SK-N-SH (cell line): ENCODE data around the gene STAT1. TPM values are rescaled to one million over a fixed set of nuclear protein-coding genes. Genes with fewer than 3 reads are reported as not detected.

ENCODE experiments used
- CTCF ChIA-PET: fragments of 300-600, 350-600 bp; formaldehyde crosslinking; extraction: SDS; loops from one replicate; lab custom pipeline; 2021; lab: Yijun Ruan, JAX
- POLR2A ChIA-PET: fragments of 350-600 bp; sonication (Branson Sonifier 250); formaldehyde crosslinking; extraction: SDS; loops from one replicate; lab custom pipeline; 2020; ENCODE audit warnings: antibody characterized with exemption, inconsistent platforms; lab: Yijun Ruan, JAX
- DNase-seq: peaks from one replicate; pipeline ENCODE4 v3.0.0; 2012
- H2AFZ ChIP-seq: fragments of 200-600 bp; sonication (generic); 2 replicates; pipeline ENCODE4 v1.8.1; 2016; ENCODE audit warnings: antibody characterized with exemption, mild to moderate bottlenecking, low read depth
- H3F3A ChIP-seq: fragments of 200-600 bp; sonication (generic); replicated peaks from 2 replicates; pipeline ENCODE3; 2016; ENCODE audit warnings: antibody characterized with exemption, mild to moderate bottlenecking; ENCODE audit not compliant: insufficient read depth
- H3K27ac ChIP-seq, 2 experiments: fragments of 200-500 bp in 1 of 2; fragments of 200-600 bp in 1 of 2; sonication (Bioruptor generic) in 1 of 2; sonication (generic), shearing (Covaris generic) in 1 of 2; 2 replicates each; pipeline versions ENCODE4 v1.5.1 to v1.6.1; 2014 to 2016; ENCODE audit warnings: low read depth in 2 of 2, inconsistent platforms in 1 of 2, low read length in 1 of 2, mild to moderate bottlenecking in 1 of 2, mixed read lengths in 1 of 2
- H3K27me3 ChIP-seq: fragments of 200-600 bp; sonication (generic), shearing (Covaris generic); 2 replicates; pipeline ENCODE4 v1.6.1; 2016; ENCODE audit warnings: mixed run types; ENCODE audit not compliant: insufficient read depth
- H3K36me3 ChIP-seq, 2 experiments: fragments of 200-500 bp in 1 of 2; fragments of 200-600 bp in 1 of 2; sonication (Bioruptor generic) in 1 of 2; sonication (generic) in 1 of 2; replicated peaks in 1 of 2; 2 replicates each; pipeline versions ENCODE3 to v1.5.1; 2014 to 2016; ENCODE audit warnings: low read length in 1 of 2, mild to moderate bottlenecking in 1 of 2; ENCODE audit not compliant: insufficient read depth in 2 of 2, control insufficient read depth in 1 of 2
- H3K4me1 ChIP-seq, 2 experiments: fragments of 200-500 bp in 1 of 2; fragments of 200-600 bp in 1 of 2; sonication (Bioruptor generic) in 1 of 2; sonication (generic), shearing (Covaris generic) in 1 of 2; 2 replicates each; pipeline versions ENCODE4 v1.5.1 to v1.6.1; 2014 to 2016; ENCODE audit warnings: low read depth in 1 of 2, low read length in 1 of 2, mixed run types in 1 of 2; ENCODE audit not compliant: insufficient read depth in 2 of 2, control insufficient read depth in 1 of 2
- H3K4me2 ChIP-seq: fragments of 200-600 bp; sonication (generic), shearing (Covaris generic); 2 replicates; pipeline ENCODE4 v1.6.1; 2017; ENCODE audit warnings: mixed run types
- H3K4me3 ChIP-seq, 2 experiments: fragments of 200-500 bp in 1 of 2; fragments of 200-600 bp in 1 of 2; sonication (Bioruptor generic) in 1 of 2; sonication (generic), shearing (Covaris generic) in 1 of 2; 2 replicates each; pipeline versions ENCODE4 v1.5.1 to v1.8.1; 2014 to 2016; ENCODE audit warnings: low read depth in 2 of 2, inconsistent platforms in 1 of 2, low read length in 1 of 2, mild to moderate bottlenecking in 1 of 2, mixed read lengths in 1 of 2, moderate library complexity in 1 of 2
- H3K79me2 ChIP-seq: fragments of 200-600 bp; sonication (generic); 2 replicates; pipeline ENCODE4 v1.8.1; 2017; ENCODE audit warnings: mild to moderate bottlenecking; ENCODE audit not compliant: insufficient read depth
- H3K9ac ChIP-seq: fragments of 200-600 bp; sonication (generic); 2 replicates; pipeline ENCODE4 v1.6.1; 2017; ENCODE audit warnings: mixed run types
- H3K9me2 ChIP-seq: fragments of 200-600 bp; sonication (generic); 2 replicates; pipeline ENCODE4 v1.6.1; 2017; ENCODE audit warnings: mixed run types
- H3K9me3 ChIP-seq: fragments of 200-600 bp; sonication (generic); 2 replicates; pipeline ENCODE4 v1.6.1; 2017; ENCODE audit warnings: mixed run types, mild to moderate bottlenecking, moderate library complexity
- H4K20me1 ChIP-seq: fragments of 200-600 bp; sonication (generic); 2 replicates; pipeline ENCODE4 v1.6.1; 2017; ENCODE audit warnings: mild to moderate bottlenecking, mixed run types; ENCODE audit not compliant: insufficient read depth
- CHD2 ChIP-seq: fragments of 150-350 bp; IDR thresholded peaks from 2 replicates; pipeline ENCODE4 v1.6.1; 2018; ENCODE audit warnings: low read length; ENCODE audit not compliant: partially characterized antibody
- ELF1 ChIP-seq: IDR thresholded peaks from 2 replicates; pipeline ENCODE4 v1.4.0; 2012
- FOSL2 ChIP-seq: IDR thresholded peaks from 2 replicates; pipeline ENCODE4 v1.4.0; 2012; ENCODE audit warnings: low read depth, mild to moderate bottlenecking, moderate library complexity, borderline replicate concordance
- FOXJ3 ChIP-seq: sonication (generic); formaldehyde crosslinking; IDR thresholded peaks from 2 replicates; pipeline ENCODE4 v1.5.1; 2020; ENCODE audit warnings: mild to moderate bottlenecking, missing genetic modification reagents
- FOXM1 ChIP-seq: IDR thresholded peaks from 2 replicates; pipeline ENCODE4 v1.4.0; 2012; ENCODE audit warnings: low read depth, mild to moderate bottlenecking
- GABPA ChIP-seq: IDR thresholded peaks from 2 replicates; pipeline ENCODE4 v1.4.0; 2012; ENCODE audit warnings: low read depth, mild to moderate bottlenecking
- GATA2 ChIP-seq: sonication (generic); formaldehyde crosslinking; IDR thresholded peaks from 2 replicates; pipeline ENCODE4 v1.5.0; 2020; ENCODE audit warnings: mild to moderate bottlenecking, missing genetic modification reagents
- JUND ChIP-seq: IDR thresholded peaks from 2 replicates; pipeline ENCODE4 v1.4.0; 2012
- NFIC ChIP-seq: IDR thresholded peaks from 2 replicates; pipeline ENCODE4 v1.4.0; 2012; ENCODE audit warnings: borderline replicate concordance
- NRF1 ChIP-seq: IDR thresholded peaks from 2 replicates; pipeline ENCODE4 v1.6.1; 2012; ENCODE audit warnings: low read depth, mild to moderate bottlenecking, low read length
- RAD21 ChIP-seq: IDR thresholded peaks from 2 replicates; pipeline ENCODE4 v1.6.1; 2012; ENCODE audit warnings: mild to moderate bottlenecking, low read length
- RCOR1 ChIP-seq: fragments of 150-350 bp; IDR thresholded peaks from 2 replicates; pipeline ENCODE4 v1.6.1; 2017; ENCODE audit warnings: antibody characterized with exemption, low read length
- RFX5 ChIP-seq: IDR thresholded peaks from 2 replicates; pipeline ENCODE4 v1.6.1; 2012; ENCODE audit warnings: mild to moderate bottlenecking, improper control_type of control experiment, low read length
- RXRA ChIP-seq: IDR thresholded peaks from 2 replicates; pipeline ENCODE4 v1.4.0; 2012; ENCODE audit warnings: low read depth, mild to moderate bottlenecking, borderline replicate concordance
- SIN3A ChIP-seq: IDR thresholded peaks from 2 replicates; pipeline ENCODE4 v1.6.1; 2012; ENCODE audit warnings: low read depth, mild to moderate bottlenecking, low read length, moderate library complexity, borderline replicate concordance
- TAF1 ChIP-seq: IDR thresholded peaks from 2 replicates; pipeline ENCODE4 v1.6.1; 2012; ENCODE audit warnings: low read depth, mild to moderate bottlenecking, low read length, moderate library complexity, borderline replicate concordance
- TCF12 ChIP-seq: IDR thresholded peaks from 2 replicates; pipeline ENCODE4 v1.4.0; 2012
- TEAD4 ChIP-seq: IDR thresholded peaks from 2 replicates; pipeline ENCODE4 v1.4.0; 2012; ENCODE audit warnings: mild to moderate bottlenecking, borderline replicate concordance; ENCODE audit not compliant: insufficient read depth
- YY1 ChIP-seq: IDR thresholded peaks from 2 replicates; pipeline ENCODE4 v1.4.0; 2012; ENCODE audit warnings: low read depth, mild to moderate bottlenecking
- WGBS: methylation state at CpG from one replicate; pipeline ENCODE4 v1.1.6; 2017; ENCODE audit warnings: low lambda C conversion rate; 5-methylcytosine and 5-hydroxymethylcytosine counted together
- polyA plus RNA-seq, 3 experiments: library from polyadenylated mRNA; depleted of rRNA; stranded (reverse); fragments of >200 nt; gene quantifications; 2 replicates each; pipeline ENCODE4 v1.2.3, GENCODE V29; 2012
- TF ChIP-seq, protein P1 (sequence below): IDR thresholded peaks from 2 replicates; pipeline ENCODE4 v1.4.0; 2012; ENCODE audit warnings: low read depth, borderline replicate concordance
- TF ChIP-seq, protein P2 (sequence below): fragments of 150-350 bp; IDR thresholded peaks from 2 replicates; pipeline ENCODE4 v1.6.1; 2016; ENCODE audit warnings: mild to moderate bottlenecking, low read depth, low read length
- TF ChIP-seq, protein P3 (sequence below): fragments of 150-350 bp; IDR thresholded peaks from 2 replicates; pipeline ENCODE4 v1.6.1; 2017; ENCODE audit warnings: antibody characterized with exemption, low read length, low read depth, borderline replicate concordance
- TF ChIP-seq, protein P4 (sequence below): IDR thresholded peaks from 2 replicates; pipeline ENCODE4 v1.4.0; 2012; ENCODE audit warnings: low read depth
- TF ChIP-seq, protein P5 (sequence below): IDR thresholded peaks from 2 replicates; pipeline ENCODE4; 2012
- TF ChIP-seq, protein P6 (sequence below): fragments of 200-600 bp; sonication (generic); IDR thresholded peaks from 2 replicates; pipeline ENCODE4 v1.6.1; 2017; ENCODE audit warnings: antibody characterized with exemption, mild to moderate bottlenecking, moderate library complexity

STAT1 gene
- polyA plus RNA-seq, 1 of the 3 experiments (the other 2 are of a cell fraction) = 22.1 TPM

DNA sequence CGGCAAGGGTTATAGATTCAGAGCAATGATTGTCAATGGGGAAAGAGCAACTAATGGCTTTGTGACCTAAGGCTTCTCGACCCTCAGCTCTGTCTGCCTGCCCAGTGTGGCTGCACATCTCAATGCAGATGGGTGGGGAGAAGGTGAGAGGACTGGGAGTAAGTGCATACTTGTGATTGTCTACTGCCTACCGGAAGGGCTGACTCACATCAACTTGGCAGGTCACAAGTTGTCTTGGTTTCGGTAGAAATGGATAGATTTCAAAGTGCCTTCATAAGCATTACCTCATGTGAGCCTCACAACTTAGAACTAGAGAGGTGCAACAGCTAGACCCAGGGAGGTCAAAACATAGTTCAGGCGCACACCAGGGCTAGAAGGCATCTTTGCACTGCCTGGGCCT, 29.4 kb downstream of the STAT1 start (continued):
- TF ChIP-seq, protein P1, sequence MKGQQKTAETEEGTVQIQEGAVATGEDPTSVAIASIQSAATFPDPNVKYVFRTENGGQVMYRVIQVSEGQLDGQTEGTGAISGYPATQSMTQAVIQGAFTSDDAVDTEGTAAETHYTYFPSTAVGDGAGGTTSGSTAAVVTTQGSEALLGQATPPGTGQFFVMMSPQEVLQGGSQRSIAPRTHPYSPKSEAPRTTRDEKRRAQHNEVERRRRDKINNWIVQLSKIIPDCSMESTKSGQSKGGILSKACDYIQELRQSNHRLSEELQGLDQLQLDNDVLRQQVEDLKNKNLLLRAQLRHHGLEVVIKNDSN = no peak
- TF ChIP-seq FOXM1 = no peak
- peak; percentile 25; the same call in 1 of the 2 replicates for TF ChIP-seq JUND
- TF ChIP-seq CHD2 = no peak
- TF ChIP-seq, protein P2, sequence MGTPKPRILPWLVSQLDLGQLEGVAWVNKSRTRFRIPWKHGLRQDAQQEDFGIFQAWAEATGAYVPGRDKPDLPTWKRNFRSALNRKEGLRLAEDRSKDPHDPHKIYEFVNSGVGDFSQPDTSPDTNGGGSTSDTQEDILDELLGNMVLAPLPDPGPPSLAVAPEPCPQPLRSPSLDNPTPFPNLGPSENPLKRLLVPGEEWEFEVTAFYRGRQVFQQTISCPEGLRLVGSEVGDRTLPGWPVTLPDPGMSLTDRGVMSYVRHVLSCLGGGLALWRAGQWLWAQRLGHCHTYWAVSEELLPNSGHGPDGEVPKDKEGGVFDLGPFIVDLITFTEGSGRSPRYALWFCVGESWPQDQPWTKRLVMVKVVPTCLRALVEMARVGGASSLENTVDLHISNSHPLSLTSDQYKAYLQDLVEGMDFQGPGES = no peak
- no peak for TF ChIP-seq FOXJ3 (CRISPR knock-in tag)
- TF ChIP-seq, protein P3, sequence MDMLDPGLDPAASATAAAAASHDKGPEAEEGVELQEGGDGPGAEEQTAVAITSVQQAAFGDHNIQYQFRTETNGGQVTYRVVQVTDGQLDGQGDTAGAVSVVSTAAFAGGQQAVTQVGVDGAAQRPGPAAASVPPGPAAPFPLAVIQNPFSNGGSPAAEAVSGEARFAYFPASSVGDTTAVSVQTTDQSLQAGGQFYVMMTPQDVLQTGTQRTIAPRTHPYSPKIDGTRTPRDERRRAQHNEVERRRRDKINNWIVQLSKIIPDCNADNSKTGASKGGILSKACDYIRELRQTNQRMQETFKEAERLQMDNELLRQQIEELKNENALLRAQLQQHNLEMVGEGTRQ = no peak
- TF ChIP-seq, protein P4, sequence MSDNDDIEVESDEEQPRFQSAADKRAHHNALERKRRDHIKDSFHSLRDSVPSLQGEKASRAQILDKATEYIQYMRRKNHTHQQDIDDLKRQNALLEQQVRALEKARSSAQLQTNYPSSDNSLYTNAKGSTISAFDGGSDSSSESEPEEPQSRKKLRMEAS = no peak
- no peak for TF ChIP-seq RAD21
- TF ChIP-seq TCF12 = peak; percentile 57; the same call in 1 of the 2 replicates
- no peak for TF ChIP-seq RFX5
- TF ChIP-seq RXRA = peak; percentile 13; the same call in 1 of the 2 replicates
- TF ChIP-seq YY1 = no peak
- no peak for TF ChIP-seq ELF1
- no peak for TF ChIP-seq GABPA
- no peak for TF ChIP-seq SIN3A

DNA sequence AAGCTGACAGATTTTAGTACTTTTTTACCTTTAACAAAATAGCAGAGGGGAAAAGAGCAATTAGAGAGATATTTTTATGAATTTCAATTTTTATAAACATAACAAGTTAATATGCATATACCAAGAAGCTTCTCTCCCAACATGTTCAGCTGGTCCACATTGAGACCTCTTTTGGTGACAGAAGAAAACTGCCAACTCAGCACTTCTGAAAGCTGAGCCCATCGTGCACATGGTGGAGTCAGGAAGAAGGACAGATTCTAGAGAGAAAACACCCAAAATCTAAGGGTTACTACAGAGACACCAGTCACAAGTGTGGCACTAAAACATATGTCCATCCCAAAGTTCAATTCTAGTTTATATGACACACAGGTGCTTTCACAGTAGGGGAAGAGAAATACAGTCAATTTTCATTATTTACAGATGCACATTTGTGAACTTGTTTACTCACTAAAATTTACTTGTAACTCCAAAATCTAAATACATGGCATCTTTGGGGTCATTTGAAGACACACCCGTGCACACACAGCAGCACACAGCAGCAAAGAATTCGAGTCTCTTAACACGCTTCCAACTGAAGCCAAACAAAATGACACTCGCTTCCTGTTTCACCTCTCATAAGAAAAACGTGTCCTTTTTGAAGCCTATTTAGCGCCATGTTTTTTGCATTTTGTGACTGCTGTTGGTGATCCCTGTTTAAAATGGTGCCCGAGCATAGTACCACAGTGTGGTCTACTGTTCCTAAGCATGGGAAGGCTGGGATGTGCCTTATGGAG, 31.5 kb downstream of the STAT1 start:
- POLR2A ChIA-PET = no interaction called here
- CTCF ChIA-PET = no interaction called here
- TF ChIP-seq, protein P5, sequence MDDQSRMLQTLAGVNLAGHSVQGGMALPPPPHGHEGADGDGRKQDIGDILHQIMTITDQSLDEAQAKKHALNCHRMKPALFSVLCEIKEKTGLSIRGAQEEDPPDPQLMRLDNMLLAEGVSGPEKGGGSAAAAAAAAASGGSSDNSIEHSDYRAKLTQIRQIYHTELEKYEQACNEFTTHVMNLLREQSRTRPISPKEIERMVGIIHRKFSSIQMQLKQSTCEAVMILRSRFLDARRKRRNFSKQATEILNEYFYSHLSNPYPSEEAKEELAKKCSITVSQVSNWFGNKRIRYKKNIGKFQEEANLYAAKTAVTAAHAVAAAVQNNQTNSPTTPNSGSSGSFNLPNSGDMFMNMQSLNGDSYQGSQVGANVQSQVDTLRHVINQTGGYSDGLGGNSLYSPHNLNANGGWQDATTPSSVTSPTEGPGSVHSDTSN = no peak
- TF ChIP-seq FOSL2 (no peak), TAF1 (no peak), SIN3A (no peak), GATA2 (CRISPR knock-in tag) (no peak), RAD21 (no peak), ELF1 (no peak), RCOR1 (no peak), TCF12 (no peak), NRF1 (no peak), FOXM1 (no peak), TEAD4 (no peak), NFIC (no peak)
- TF ChIP-seq, protein P4 = no peak
- TF ChIP-seq, protein P2 = no peak
- TF ChIP-seq, protein P6, sequence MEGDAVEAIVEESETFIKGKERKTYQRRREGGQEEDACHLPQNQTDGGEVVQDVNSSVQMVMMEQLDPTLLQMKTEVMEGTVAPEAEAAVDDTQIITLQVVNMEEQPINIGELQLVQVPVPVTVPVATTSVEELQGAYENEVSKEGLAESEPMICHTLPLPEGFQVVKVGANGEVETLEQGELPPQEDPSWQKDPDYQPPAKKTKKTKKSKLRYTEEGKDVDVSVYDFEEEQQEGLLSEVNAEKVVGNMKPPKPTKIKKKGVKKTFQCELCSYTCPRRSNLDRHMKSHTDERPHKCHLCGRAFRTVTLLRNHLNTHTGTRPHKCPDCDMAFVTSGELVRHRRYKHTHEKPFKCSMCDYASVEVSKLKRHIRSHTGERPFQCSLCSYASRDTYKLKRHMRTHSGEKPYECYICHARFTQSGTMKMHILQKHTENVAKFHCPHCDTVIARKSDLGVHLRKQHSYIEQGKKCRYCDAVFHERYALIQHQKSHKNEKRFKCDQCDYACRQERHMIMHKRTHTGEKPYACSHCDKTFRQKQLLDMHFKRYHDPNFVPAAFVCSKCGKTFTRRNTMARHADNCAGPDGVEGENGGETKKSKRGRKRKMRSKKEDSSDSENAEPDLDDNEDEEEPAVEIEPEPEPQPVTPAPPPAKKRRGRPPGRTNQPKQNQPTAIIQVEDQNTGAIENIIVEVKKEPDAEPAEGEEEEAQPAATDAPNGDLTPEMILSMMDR = no peak

More for the DNA sequence above, 31.5 kb downstream of the STAT1 start:
- peaks cover 16 to 23% of the 10 kb centered on the region in 2 experiments for H3K4me1 ChIP-seq
- no peak overlapping the region for H3K9ac ChIP-seq
- no peaks in the 10 kb centered on the region for H3K9me2 ChIP-seq
- H3F3A ChIP-seq = peaks cover 22% of the 10 kb centered on the region
- no peaks in the 10 kb centered on the region for H3K79me2 ChIP-seq
- H3K9me3 ChIP-seq = no peaks in the 10 kb centered on the region
- H3K4me2 ChIP-seq = no peak overlapping the region
- no peak overlapping the region for H2AFZ ChIP-seq
- no peak overlapping the region for H3K27ac ChIP-seq
- 93% methylated on average over 8 of the region's 8 CpGs for WGBS
- H4K20me1 ChIP-seq = no peaks in the 10 kb centered on the region
- no peak for DNase-seq
- no peaks in the 10 kb centered on the region for H3K27me3 ChIP-seq
- H3K36me3 ChIP-seq = peaks cover 67 to 99% of the 10 kb centered on the region in 2 experiments
- no peak overlapping the region for H3K4me3 ChIP-seq
